Naive B cell (primary cell): ENCODE results near the gene FMNL2. TPM values are rescaled to one million over a fixed set of nuclear protein-coding genes. Genes with fewer than 3 reads are reported as not detected.

ENCODE experiments used
- ATAC-seq, 2 donors: fragments of 150-1000 bp; cut with Tn5 transposase; 2 replicates each; pipeline ENCODE4 v1.10.0; 2021; ENCODE audit warnings: low read depth in 2 of 2, mild to moderate bottlenecking in 2 of 2, moderate library complexity in 2 of 2
- DNase-seq: peaks from one replicate; pipeline ENCODE4 v3.0.0; 2022
- H3K27ac Mint-ChIP-seq, 6 donors: one replicate each; pipeline ENCODE4 v1.8.0; 2020 to 2022; ENCODE audit warnings: mild to moderate bottlenecking in 6 of 6, mixed read lengths in 6 of 6, moderate library complexity in 5 of 6, inconsistent platforms in 2 of 6
- H3K27me3 Mint-ChIP-seq, 3 donors: one replicate each; pipeline ENCODE4 v1.8.0; 2021 to 2022; ENCODE audit warnings: mixed read lengths in 3 of 3, mild to moderate bottlenecking in 1 of 3
- H3K36me3 Mint-ChIP-seq, 2 donors: one replicate each; pipeline ENCODE4 v1.8.0; 2020 to 2022; ENCODE audit warnings: mixed read lengths in 2 of 2, inconsistent platforms in 1 of 2, mild to moderate bottlenecking in 1 of 2
- H3K4me1 Mint-ChIP-seq, 3 donors: one replicate each; pipeline ENCODE4 v1.8.0; 2020 to 2022; ENCODE audit warnings: mixed read lengths in 3 of 3, inconsistent platforms in 1 of 3, mild to moderate bottlenecking in 1 of 3, moderate library complexity in 1 of 3
- H3K4me3 Mint-ChIP-seq, 8 donors: one replicate each; pipeline ENCODE4 v1.8.0; 2020 to 2022; ENCODE audit warnings: mild to moderate bottlenecking in 8 of 8, mixed read lengths in 8 of 8, moderate library complexity in 8 of 8, inconsistent platforms in 2 of 8
- H3K9me3 Mint-ChIP-seq, 7 donors: one replicate each; pipeline ENCODE4 v1.8.0; 2020 to 2022; ENCODE audit warnings: mixed read lengths in 7 of 7, mild to moderate bottlenecking in 5 of 7, inconsistent platforms in 2 of 7, moderate library complexity in 1 of 7
- polyA plus RNA-seq, 6 donors: library from polyadenylated mRNA; unstranded; fragments of 300-500 nt; fragmentation: Illumina TruSeq; gene quantifications; one replicate each; pipeline ENCODE4 v1.2.3, GENCODE V29; 2021; ENCODE audit warnings: low read depth in 6 of 6

Gene FMNL2
- polyA plus RNA-seq, 6 donors from 2014 or later: 0.08 to 1.4 (median 0.61) TPM

DNA sequence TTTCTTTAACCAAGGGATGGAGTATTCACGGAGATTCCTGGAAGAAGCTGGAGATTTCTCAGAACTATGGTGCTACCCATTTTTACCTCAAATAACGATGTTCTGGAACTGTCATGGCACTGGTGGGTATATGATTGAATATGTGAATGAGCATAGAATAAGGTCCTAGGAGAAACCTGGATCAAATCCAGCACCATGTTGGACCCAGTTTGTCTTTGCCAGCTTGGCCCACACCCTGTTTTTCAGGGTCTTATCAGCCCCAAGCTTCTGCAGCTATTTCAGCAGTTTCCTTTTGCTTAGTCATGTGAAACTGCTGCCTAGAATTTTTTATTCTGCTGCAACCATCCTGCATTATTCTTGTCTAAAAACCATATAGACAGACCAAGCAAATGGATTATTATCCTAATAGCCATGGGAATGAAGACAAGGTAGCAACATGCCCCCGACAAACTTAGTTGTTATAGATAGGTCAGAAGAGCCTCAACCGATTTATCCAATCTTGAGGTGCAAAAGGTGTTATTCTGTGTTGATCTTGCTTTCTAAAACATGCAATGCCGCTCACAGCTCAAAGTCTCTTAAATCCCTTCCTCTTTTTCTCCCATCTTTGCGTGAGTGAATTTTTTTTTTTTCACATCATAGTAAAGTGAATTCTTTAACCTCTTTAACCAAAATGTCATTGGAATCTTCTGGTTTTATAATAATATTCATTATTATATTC lies 248.7 kb downstream of the FMNL2 start:
- Mint-ChIP-seq H3K27ac (no peak overlapping the region), H3K27me3 (no peaks in the 10 kb centered on the region)

DNA sequence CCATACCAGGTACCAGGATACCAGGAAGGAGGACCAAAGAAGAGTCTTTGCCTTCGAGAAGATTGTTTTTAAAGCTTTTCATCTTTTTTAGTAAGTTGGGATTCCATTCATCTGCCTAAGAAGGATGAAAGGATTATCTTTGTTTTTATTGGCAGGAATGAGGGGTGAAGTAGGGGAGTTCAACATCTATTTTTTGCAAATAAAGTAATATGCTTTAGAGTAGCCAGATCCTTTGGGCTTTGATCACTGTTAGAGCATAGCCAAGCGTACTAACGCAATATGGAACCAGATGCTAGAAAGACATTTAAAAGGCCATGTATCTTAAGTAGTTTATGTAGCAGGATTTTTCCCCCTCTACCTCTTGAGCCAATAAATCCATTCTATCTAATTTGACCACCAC lies 249.3 kb downstream of the FMNL2 start:
- Mint-ChIP-seq H3K4me1 (peaks cover 6 to 10% (median 7%) of the 10 kb centered on the region in 3 donors), H3K27ac (no peak overlapping the region), H3K4me3 (no peak overlapping the region), H3K27me3 (no peaks in the 10 kb centered on the region), H3K9me3 (no peaks in the 10 kb centered on the region), H3K36me3 (no peaks in the 10 kb centered on the region)
- DNase-seq (no peak), ATAC-seq (no peak)

More for the DNA sequence above, 248.7 kb downstream of the FMNL2 start:
- DNase-seq: no peak
- Mint-ChIP-seq H3K4me3 (no peak overlapping the region), H3K4me1 (peaks cover 0 to 4% (median under 1%) of the 10 kb centered on the region in 3 donors), H3K9me3 (no peaks in the 10 kb centered on the region), H3K36me3 (no peaks in the 10 kb centered on the region)
- no peak for ATAC-seq

DNA sequence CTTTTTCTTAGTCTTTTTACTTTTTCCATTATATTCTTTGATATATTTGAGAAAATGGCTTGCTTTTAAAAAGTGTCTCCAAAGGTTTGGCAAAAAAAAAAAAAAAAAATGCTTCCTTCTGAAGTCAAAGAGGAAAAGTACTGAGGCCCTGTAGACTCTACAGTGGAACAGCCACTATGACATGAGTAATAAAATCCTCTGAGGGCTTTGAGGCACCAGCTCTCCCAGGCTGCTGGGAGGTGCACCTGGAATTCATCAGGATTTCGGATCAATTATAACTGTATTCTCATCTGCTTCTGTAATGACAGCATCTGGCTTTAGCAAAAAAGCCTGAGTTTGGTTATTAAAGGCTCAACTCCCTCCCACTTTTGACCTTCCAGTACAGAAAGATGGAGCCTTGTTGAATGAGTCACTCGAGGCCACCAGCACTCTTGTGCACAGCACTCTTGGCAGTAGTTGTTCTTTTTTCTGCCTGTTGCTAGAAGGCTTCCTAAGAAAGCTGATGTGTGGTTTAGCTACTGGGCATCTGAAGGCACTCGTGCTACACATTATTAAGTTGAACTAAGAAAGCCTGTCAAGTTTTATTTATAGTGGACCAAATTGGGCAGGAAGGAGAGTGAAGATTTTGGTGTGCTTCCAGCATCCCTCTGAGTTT lies 251.0 kb downstream of the FMNL2 start:
- DNase-seq: no peak
- Mint-ChIP-seq H3K4me1 (peaks cover 9 to 10% (median 10%) of the 10 kb centered on the region in 3 donors), H3K4me3 (no peak overlapping the region), H3K9me3 (no peaks in the 10 kb centered on the region), H3K27ac (peak overlapping the region in 1 of 6 donors; percentile 43), H3K27me3 (no peaks in the 10 kb centered on the region), H3K36me3 (no peaks in the 10 kb centered on the region)
- no peak for ATAC-seq

DNA sequence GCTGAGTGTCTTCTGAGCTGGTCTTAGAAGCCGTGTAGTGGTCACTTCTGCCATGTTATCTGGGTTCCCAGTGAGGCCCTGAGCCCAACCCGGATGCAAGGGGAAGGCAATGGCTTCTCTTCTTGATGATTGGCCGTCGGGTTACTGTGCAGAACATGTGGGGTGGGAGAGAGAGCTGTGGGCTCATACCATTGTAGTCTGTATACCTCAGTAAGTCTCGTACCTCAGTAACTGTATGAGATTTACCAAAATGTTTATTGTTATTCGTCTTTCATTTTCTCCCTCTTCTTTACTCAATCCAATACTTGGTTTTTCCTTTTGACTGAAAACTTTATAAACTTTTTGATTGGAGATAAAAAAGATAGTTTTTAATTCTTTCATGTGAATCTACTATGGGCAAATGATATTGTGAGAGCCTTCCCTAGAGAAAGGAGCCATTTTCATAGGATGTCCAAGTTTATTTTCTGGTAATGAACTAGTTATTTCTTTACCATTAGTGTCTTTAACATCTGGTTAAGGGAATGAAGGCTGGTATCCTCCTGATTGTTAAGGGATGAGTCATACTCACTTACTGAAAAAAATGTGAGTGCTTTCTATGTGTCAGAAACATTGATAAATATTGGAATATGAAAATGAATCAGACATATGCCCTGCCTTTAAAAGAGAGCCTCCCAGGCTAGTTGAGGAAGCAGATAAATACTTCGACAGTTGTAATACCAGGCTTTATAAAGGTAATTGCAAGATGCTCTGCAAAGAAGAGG lies 252.4 kb downstream of the FMNL2 start:
- Mint-ChIP-seq H3K27ac (no peak overlapping the region), H3K4me1 (peaks cover 9 to 10% (median 10%) of the 10 kb centered on the region in 3 donors), H3K4me3 (no peak overlapping the region), H3K27me3 (no peaks in the 10 kb centered on the region), H3K9me3 (no peaks in the 10 kb centered on the region), H3K36me3 (no peaks in the 10 kb centered on the region)
- DNase-seq: no peak
- no peak for ATAC-seq

DNA sequence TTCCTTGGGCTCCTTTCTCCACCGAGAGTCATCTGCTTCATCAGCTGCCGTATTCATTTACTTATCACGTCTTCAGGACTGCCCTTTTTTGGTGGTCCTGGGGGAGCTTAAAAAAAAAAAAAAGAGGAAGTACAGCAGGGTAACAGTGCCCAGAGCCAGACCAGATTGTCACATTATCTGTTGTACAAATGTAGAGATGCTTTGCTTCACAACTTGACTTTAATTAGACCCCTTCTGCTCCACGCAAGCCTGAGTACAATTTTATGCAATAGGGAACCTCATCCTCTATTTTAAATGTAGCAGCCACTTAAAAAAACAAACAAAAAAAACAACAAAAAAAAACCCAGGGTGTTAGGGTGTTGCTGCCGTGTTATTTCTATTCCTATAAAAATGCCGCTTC lies 254.0 kb downstream of the FMNL2 start:
- Mint-ChIP-seq H3K9me3 (no peaks in the 10 kb centered on the region), H3K27ac (peak overlapping the region in 4 of 6 donors; percentile 5 to 60 (median 24)), H3K36me3 (no peaks in the 10 kb centered on the region), H3K27me3 (no peaks in the 10 kb centered on the region), H3K4me1 (peaks cover 12 to 23% (median 14%) of the 10 kb centered on the region in 3 donors), H3K4me3 (no peak overlapping the region)
- DNase-seq: peak; percentile 17
- peak; percentile 65 to 71 for ATAC-seq

DNA sequence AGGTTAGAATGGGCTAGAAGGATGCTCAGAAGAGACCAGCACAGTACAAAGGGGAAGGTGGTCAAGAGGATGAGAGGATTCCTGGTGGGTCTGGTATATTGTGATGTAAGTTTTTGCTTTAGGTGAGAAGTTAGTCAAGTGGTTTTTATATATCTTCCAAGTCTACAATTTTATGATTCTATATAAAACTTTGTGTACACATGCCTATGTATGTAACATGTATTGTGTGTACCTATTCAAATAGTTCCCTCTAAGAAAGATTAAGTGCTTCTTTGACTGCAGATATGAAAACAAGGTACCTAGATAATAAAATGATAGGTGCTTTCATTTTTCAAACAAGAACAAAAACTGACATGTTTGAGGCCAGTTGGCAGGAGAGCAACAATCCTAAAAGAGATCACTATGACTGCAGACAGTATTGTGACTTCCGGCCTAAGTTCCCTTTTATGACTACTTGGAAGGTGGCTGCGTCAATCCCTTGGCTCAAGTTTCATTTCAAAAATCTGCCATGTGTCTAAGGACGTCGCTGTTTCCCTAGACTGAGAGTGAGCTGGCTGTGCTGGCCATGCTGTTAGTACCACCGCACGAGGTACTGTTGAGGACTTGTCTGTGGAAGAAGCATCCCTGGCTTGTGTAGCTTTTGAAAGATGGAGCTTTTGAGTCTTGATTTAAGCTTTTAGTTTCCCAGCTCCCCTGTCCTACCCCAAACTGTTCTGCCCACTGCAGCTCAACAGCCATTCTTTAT lies 259.2 kb downstream of the FMNL2 start:
- H3K4me1 Mint-ChIP-seq: peaks cover 11 to 25% (median 14%) of the 10 kb centered on the region in 3 donors
- peak; percentile 52 for DNase-seq

DNA sequence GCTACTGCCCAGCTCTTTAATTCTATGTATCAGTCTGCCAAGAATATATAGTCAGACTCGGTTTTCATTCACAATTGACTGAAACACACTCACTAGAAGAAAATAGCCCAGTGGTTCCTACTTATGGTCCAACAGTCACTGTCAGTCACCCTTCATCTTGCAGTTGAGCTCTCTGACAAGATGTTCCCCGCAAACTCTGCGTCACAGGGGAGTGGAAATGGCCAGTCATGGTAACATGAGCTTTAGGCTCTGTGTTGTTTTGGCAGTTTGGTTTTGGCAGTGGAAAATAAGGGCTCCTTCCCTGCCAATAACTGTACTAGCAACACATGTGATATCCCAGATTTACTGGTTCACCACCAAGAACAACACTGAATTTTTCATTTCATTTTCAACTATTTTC lies 259.8 kb downstream of the FMNL2 start:
- no peak overlapping the region for H3K4me3 Mint-ChIP-seq
- H3K27ac Mint-ChIP-seq: peak overlapping the region in 1 of 6 donors; percentile 78
- peaks cover 7 to 22% (median 12%) of the 10 kb centered on the region in 3 donors for H3K4me1 Mint-ChIP-seq
- no peak for DNase-seq
- H3K9me3 Mint-ChIP-seq: no peaks in the 10 kb centered on the region
- H3K27me3 Mint-ChIP-seq: no peaks in the 10 kb centered on the region
- no peak for ATAC-seq
- H3K36me3 Mint-ChIP-seq: peaks cover 0 to 6% of the 10 kb centered on the region in 2 donors

More for the DNA sequence above, 259.2 kb downstream of the FMNL2 start:
- H3K9me3 Mint-ChIP-seq: no peaks in the 10 kb centered on the region
- peak overlapping the region in 3 of 8 donors; percentile 47 to 63 (median 48) for H3K4me3 Mint-ChIP-seq
- H3K36me3 Mint-ChIP-seq: peaks cover 0 to 6% of the 10 kb centered on the region in 2 donors
- peak overlapping the region; percentile 26 to 90 (median 78) for H3K27ac Mint-ChIP-seq
- no peaks in the 10 kb centered on the region for H3K27me3 Mint-ChIP-seq
- ATAC-seq: peak; percentile 95 to 97

DNA sequence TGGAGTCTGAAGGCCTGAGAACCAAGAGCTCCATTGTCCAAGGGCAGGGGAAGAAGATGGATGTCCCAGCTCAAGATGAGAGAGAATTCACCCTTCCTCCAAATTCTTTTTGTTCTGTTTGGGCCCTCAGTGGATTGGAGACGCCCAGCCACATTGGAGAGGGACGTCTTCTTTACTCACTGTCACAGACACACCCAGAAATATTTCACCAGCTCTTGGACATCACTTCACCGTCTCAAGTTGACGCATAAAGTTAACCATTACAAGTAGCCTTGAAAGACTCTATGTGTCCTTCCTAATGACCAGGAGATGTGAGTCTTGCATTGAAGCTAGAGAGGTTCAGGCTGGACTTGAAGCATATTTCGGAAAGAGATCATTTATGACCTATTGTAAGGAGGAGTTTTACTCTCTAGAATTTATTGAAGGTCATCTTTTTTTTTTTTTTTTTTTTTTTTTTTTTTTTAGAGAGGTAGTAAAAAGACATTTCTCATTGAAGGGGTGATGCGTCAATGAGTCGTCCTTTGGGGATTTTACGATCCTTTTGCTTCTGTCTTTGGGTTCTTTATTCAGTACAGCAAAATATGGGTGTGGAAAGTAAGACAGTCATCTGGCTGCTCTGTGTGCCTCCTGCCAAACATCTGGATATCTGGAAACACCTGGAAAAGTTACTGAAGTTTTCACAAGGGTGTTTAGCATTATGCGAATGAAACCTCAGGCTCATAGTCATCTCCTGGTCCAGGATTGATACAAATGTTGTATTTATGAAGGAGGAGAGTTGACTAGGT lies 264.2 kb downstream of the FMNL2 start:
- Mint-ChIP-seq H3K4me1 (peaks cover under 1 to 6% (median 6%) of the 10 kb centered on the region in 3 donors), H3K4me3 (no peak overlapping the region), H3K27ac (peak overlapping the region in 1 of 6 donors; percentile 33), H3K9me3 (no peaks in the 10 kb centered on the region), H3K27me3 (no peaks in the 10 kb centered on the region), H3K36me3 (peaks cover 0 to 6% of the 10 kb centered on the region in 2 donors)
- ATAC-seq (no peak), DNase-seq (no peak)

DNA sequence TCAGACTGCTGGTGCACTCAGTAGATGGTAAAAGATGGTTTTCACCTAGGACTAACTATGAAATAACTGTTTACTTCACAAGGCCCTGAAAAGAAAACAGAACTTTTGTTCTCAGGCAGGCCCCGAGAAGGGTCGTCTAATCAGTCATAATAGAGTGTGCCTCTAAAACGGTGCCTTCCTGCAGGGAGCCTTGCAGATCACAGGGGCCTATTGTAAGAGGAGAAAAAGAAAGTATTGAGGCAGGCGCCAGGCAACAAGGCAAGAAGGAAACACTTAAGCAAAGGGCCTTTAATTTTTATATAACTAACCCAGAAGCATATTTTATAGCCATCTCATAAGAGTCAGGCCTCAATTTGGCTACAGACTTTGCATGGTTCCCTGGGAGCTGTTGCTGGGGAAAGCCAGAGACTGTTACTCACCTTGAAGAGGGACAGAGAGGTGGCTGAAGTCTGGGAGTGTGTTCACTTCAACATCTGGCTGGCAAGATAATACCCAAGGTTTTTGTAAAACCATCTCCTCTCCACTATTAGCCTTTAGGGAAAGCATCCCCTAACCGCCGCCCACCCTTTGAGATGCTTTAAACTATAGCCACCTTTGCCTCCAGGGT lies 265.2 kb downstream of the FMNL2 start:
- Mint-ChIP-seq H3K4me1 (no peaks in the 10 kb centered on the region), H3K27ac (no peak overlapping the region), H3K9me3 (no peaks in the 10 kb centered on the region), H3K36me3 (peaks cover 0 to 6% of the 10 kb centered on the region in 2 donors), H3K27me3 (no peaks in the 10 kb centered on the region), H3K4me3 (no peak overlapping the region)
- ATAC-seq (no peak), DNase-seq (no peak)

DNA sequence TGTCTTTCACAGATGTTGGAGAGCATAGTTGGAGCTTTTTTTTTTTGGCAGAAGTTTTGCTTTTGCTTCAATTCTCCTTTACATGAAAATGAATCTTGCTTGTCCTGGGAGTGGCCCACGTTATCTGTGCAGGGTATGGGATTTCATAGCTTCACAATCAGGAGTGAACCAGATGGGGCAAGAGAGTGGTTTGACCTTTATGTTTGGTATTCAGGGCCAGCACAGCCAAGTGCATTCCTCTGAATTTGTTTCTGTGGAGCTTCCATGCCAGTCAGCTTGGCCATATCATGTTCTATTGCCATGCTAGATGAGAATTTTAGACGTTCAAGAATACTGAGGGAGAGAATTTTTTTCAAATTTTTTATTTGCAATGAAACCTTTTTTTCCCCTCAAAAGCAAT lies 265.7 kb downstream of the FMNL2 start:
- Mint-ChIP-seq H3K4me1 (no peaks in the 10 kb centered on the region), H3K36me3 (peaks cover 0 to 6% of the 10 kb centered on the region in 2 donors), H3K27me3 (no peaks in the 10 kb centered on the region), H3K27ac (no peak overlapping the region), H3K4me3 (no peak overlapping the region), H3K9me3 (no peaks in the 10 kb centered on the region)
- ATAC-seq: no peak
- DNase-seq: no peak

DNA sequence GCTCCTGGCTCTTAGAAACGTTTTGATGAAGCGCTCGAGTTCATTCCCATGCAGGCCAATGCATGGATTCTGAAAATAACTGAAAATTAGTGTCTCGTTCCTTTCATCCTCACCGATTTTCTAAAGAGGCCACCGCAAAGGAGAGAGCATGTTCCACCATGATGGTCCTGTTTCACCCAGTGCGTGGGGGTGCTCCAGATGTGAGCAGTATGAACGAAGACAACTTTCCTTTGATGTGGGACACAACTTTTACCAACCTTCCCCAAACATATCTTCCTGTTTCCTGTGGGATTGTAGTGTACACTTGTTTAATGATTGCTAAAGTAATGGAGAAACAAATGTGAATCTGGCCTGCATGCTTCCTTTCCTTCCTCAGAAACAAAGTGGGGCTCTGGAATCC lies 267.8 kb downstream of the FMNL2 start:
- Mint-ChIP-seq H3K36me3 (peaks cover 0 to 6% of the 10 kb centered on the region in 2 donors), H3K4me1 (no peaks in the 10 kb centered on the region), H3K27me3 (no peaks in the 10 kb centered on the region), H3K4me3 (no peak overlapping the region), H3K27ac (no peak overlapping the region), H3K9me3 (no peaks in the 10 kb centered on the region)
- ATAC-seq (no peak), DNase-seq (no peak)

DNA sequence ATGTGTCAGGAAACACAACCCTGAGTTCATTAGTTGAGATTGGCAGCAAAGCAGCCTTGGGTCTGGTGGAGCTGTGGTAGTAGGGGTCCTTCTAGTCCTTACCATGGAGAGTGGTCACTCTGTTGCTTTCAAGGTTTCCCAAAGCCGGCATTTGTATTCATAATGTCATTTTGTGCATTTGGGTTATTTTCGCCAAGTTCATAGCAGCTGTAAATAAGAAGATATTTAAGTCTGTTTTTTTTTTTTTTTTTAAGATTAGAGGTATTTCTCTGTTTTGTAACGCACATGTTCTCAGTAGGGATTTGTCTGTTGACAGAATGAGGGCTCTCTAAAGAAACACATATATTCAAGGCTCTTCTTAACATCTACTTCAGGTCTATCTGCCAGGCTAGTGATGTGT lies 268.2 kb downstream of the FMNL2 start:
- no peak overlapping the region for H3K27ac Mint-ChIP-seq
- H3K27me3 Mint-ChIP-seq: no peaks in the 10 kb centered on the region
- no peak overlapping the region for H3K4me3 Mint-ChIP-seq
- H3K9me3 Mint-ChIP-seq: no peaks in the 10 kb centered on the region
- peaks cover 0 to 6% of the 10 kb centered on the region in 2 donors for H3K36me3 Mint-ChIP-seq
- no peaks in the 10 kb centered on the region for H3K4me1 Mint-ChIP-seq
- no peak for DNase-seq
- ATAC-seq: no peak
